ENCODE measurements around the gene PTPRD. TPM values are rescaled to one million over a fixed set of nuclear protein-coding genes. Genes with fewer than 3 reads are reported as not detected.

The PTPRD gene
- total RNA-seq, 4 donors from 2014 or later = 19.6 to 78.9 (median 45.6) TPM

DNA sequence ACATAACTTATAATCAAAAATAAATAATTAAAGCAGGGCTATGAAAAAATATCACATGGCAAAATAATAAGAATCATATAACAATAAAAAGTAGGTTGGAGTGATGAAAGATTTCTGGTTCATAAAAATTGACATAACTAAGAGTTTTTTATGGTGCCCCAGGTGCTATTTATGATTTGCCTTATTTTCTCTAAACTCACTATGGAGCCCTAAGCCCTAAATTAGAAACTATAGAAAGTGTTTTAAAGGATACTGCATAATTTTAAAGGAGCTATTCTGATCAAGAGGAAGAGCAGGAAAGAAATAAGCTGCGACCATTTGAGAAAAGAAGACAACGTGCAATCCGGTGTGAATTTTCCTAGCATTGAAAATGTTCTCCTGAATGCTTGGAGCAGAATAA is 2178.2 kb downstream of the PTPRD start:
- H3K27ac ChIP-seq = no peak overlapping the region
- H3K4me3 ChIP-seq (replicated peaks in 1 of 3) = no peak overlapping the region
- no peak for TF ChIP-seq POLR2A (IDR thresholded peaks at IDR 0.05)
- TF ChIP-seq, protein P1, sequence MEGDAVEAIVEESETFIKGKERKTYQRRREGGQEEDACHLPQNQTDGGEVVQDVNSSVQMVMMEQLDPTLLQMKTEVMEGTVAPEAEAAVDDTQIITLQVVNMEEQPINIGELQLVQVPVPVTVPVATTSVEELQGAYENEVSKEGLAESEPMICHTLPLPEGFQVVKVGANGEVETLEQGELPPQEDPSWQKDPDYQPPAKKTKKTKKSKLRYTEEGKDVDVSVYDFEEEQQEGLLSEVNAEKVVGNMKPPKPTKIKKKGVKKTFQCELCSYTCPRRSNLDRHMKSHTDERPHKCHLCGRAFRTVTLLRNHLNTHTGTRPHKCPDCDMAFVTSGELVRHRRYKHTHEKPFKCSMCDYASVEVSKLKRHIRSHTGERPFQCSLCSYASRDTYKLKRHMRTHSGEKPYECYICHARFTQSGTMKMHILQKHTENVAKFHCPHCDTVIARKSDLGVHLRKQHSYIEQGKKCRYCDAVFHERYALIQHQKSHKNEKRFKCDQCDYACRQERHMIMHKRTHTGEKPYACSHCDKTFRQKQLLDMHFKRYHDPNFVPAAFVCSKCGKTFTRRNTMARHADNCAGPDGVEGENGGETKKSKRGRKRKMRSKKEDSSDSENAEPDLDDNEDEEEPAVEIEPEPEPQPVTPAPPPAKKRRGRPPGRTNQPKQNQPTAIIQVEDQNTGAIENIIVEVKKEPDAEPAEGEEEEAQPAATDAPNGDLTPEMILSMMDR (IDR thresholded peaks at IDR 0.05) = no peak
- no peaks in the 10 kb centered on the region for H3K36me3 ChIP-seq
- no peak for DNase-seq
- no peaks in the 10 kb centered on the region for H3K27me3 ChIP-seq
- no peaks in the 10 kb centered on the region for H3K4me1 ChIP-seq
- 98% methylated on average over 3 of the region's 3 CpGs for whole genome bisulfite sequencing, 2 donors
- intact Hi-C loops (cut with DNase I) = no loop called here
- no peaks in the 10 kb centered on the region for H3K9me3 ChIP-seq

DNA sequence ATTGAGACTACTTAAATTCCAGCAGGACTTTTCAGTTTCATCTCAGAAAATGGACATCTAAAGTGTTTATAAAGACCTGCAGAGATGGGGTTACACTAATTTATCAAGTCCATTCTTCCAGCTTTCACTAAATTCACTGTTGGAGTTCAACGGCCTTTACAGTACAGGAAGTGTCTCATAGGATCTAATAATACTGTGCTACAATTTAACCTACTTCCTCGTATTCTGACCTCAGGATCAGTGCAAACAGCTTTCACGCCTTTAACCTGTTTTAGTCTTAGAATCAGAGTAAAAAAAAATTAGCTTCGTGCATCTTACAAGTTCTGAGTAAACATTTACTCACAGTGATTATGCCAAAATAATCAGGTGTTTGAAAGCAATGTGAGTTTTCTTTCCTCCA is 2180.6 kb downstream of the PTPRD start:
- Histone ChIP-seq H3K27me3 (no peaks in the 10 kb centered on the region), H3K4me3 (replicated peaks in 1 of 3) (no peak overlapping the region), H3K9me3 (no peaks in the 10 kb centered on the region), H3K27ac (no peak overlapping the region), H3K36me3 (no peaks in the 10 kb centered on the region), H3K4me1 (no peaks in the 10 kb centered on the region)
- 73% methylated on average over 4 of the region's 4 CpGs for WGBS, 2 donors
- no peak for TF ChIP-seq POLR2A (IDR thresholded peaks at IDR 0.05)
- TF ChIP-seq, protein P1 (IDR thresholded peaks at IDR 0.05) = no peak
- intact Hi-C loops (cut with DNase I) = no loop called here
- DNase-seq = no peak

DNA sequence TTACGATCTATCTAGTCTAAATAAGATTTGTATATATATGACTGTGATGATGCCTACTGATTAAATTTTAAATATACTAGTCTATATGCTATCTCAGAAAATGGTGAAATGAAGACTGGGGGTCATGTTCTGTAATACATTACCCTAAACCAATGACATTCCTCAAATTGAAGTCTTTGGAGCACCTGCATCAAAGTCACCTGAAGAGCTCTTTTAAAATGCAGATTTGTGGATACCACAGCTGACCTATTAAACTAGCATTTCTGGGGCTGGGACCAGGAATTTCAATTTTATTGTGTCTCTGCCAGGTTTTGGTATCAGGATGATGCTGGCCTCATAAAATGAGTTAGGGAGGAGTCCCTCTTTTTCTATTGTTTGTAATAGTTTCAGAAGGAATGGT is 2181.3 kb downstream of the PTPRD start:
- Histone ChIP-seq H3K4me1 (no peaks in the 10 kb centered on the region), H3K4me3 (replicated peaks in 1 of 3) (no peak overlapping the region), H3K36me3 (no peaks in the 10 kb centered on the region), H3K27me3 (no peaks in the 10 kb centered on the region), H3K27ac (no peak overlapping the region), H3K9me3 (no peaks in the 10 kb centered on the region)
- DNase-seq = no peak
- TF ChIP-seq, protein P1 (IDR thresholded peaks at IDR 0.05) = no peak
- no peak for TF ChIP-seq POLR2A (IDR thresholded peaks at IDR 0.05)
- intact Hi-C loops (cut with DNase I) = no loop called here
- 97 to 98% methylated on average over 1 of the region's 1 CpG for WGBS, 2 donors

DNA sequence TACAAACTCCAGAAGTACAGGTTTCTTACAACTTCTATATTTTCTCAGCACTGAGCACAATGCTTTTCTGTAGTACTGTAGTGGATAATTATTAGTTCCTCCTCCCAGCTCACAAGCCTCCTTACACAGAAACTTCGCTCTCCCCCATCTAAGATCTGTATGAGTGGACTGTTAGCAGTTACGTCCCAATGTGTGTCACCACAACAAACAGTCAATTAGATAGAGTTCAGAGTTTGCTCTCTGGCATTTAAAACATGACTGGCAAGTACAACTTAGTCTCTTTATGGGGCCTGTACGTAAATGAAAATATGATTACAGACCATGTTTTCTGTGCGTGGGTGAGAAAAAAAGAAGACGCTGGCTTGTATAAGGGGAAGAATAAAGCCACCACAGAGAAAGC is 2181.9 kb downstream of the PTPRD start:
- intact Hi-C loops (cut with DNase I) = no loop called here
- 90 to 96% methylated on average over 5 of the region's 5 CpGs for WGBS, 2 donors
- no peak for TF ChIP-seq POLR2A (IDR thresholded peaks at IDR 0.05)
- TF ChIP-seq, protein P1 (IDR thresholded peaks at IDR 0.05) = no peak
- Histone ChIP-seq H3K4me1 (no peaks in the 10 kb centered on the region), H3K36me3 (no peaks in the 10 kb centered on the region), H3K27me3 (no peaks in the 10 kb centered on the region), H3K9me3 (no peaks in the 10 kb centered on the region), H3K27ac (no peak overlapping the region), H3K4me3 (replicated peaks in 1 of 3) (no peak overlapping the region)
- DNase-seq = no peak

DNA sequence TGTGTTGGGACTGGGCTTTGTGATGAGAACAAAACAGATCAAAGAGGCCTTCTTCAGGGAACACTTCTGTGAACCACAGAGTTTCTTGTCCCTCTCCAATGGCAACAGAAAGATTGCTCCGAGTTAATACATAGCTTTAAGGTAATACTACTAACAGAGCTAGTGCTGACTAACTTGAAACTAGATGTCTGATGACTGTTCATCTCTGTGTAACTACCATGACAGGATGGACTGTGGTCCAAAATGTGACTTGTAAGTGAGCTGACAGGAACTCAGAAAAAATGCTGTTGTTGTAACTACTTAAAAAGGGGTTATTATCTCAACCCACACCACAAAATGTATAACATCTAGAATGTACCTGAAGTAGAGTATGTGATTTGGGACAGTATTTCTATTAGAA is 2183.0 kb downstream of the PTPRD start:
- 75 to 82% methylated on average over 1 of the region's 1 CpG for WGBS, 2 donors
- intact Hi-C loops (cut with DNase I) = no loop called here
- no peaks in the 10 kb centered on the region for H3K4me1 ChIP-seq
- no peak overlapping the region for H3K27ac ChIP-seq
- no peaks in the 10 kb centered on the region for H3K36me3 ChIP-seq
- no peaks in the 10 kb centered on the region for H3K27me3 ChIP-seq
- H3K4me3 ChIP-seq (replicated peaks in 1 of 3) = no peak overlapping the region
- no peaks in the 10 kb centered on the region for H3K9me3 ChIP-seq
- no peak for TF ChIP-seq POLR2A (IDR thresholded peaks at IDR 0.05)
- TF ChIP-seq, protein P1 (IDR thresholded peaks at IDR 0.05) = no peak
- DNase-seq = no peak

Measured in thyroid gland (tissue), 4 donors.